DOHH2 (cell line): ENCODE results near the gene PDLIM1.

Source experiments
- H3F3A ChIP-seq: fragments of 200-600 bp; sonication (generic), shearing (Covaris generic); 2 replicates; pipeline ENCODE4 v1.6.0; 2016; ENCODE audit warnings: antibody characterized with exemption, mild to moderate bottlenecking; ENCODE audit not compliant: control insufficient read depth, insufficient read depth
- H3K27ac ChIP-seq: fragments of 200-600 bp; sonication (generic); 2 replicates; pipeline ENCODE4 v1.5.1; 2014; ENCODE audit warnings: low read depth, mild to moderate bottlenecking, low read length, moderate library complexity
- H3K27me3 ChIP-seq: fragments of 200-600 bp; sonication (generic); 2 replicates; pipeline ENCODE4 v1.6.1; 2014; ENCODE audit warnings: mild to moderate bottlenecking, low read length, mixed read lengths; ENCODE audit not compliant: control insufficient read depth
- H3K36me3 ChIP-seq: fragments of 200-600 bp; sonication (generic); 2 replicates; pipeline ENCODE4 v1.6.1; 2014; ENCODE audit warnings: mild to moderate bottlenecking, low read length, moderate library complexity, mixed read lengths; ENCODE audit not compliant: control insufficient read depth
- H3K4me1 ChIP-seq: fragments of 200-600 bp; sonication (generic); 2 replicates; pipeline ENCODE4 v1.6.1; 2014; ENCODE audit warnings: mild to moderate bottlenecking, low read length, mixed read lengths; ENCODE audit not compliant: control insufficient read depth
- H3K4me2 ChIP-seq: fragments of 200-600 bp; sonication (generic); 2 replicates; pipeline ENCODE4 v1.6.0; 2014; ENCODE audit warnings: mild to moderate bottlenecking, low read length, moderate library complexity
- H3K4me3 ChIP-seq: fragments of 200-600 bp; sonication (generic); 2 replicates; pipeline ENCODE4 v1.5.1; 2014; ENCODE audit warnings: mild to moderate bottlenecking, low read length, mixed read lengths
- H3K79me2 ChIP-seq: fragments of 200-600 bp; sonication (generic); 2 replicates; pipeline ENCODE4 v1.6.1; 2014; ENCODE audit warnings: mild to moderate bottlenecking, low read length, mixed read lengths; ENCODE audit not compliant: control insufficient read depth
- H3K9me2 ChIP-seq: fragments of 200-600 bp; sonication (generic); replicated peaks from 2 replicates; pipeline ENCODE4 v1.6.1; 2014; ENCODE audit warnings: mild to moderate bottlenecking, low read length, mixed read lengths; ENCODE audit not compliant: control insufficient read depth
- H3K9me3 ChIP-seq: fragments of 200-600 bp; sonication (generic); 2 replicates; pipeline ENCODE4 v1.6.1; 2014; ENCODE audit warnings: antibody characterized with exemption, low read length, mixed read lengths; ENCODE audit not compliant: control insufficient read depth, insufficient read depth
- H4K20me1 ChIP-seq: fragments of 200-600 bp; sonication (generic); 2 replicates; pipeline ENCODE4 v1.6.0; 2014; ENCODE audit warnings: low read depth, mild to moderate bottlenecking, antibody characterized with exemption, low read length, moderate library complexity; ENCODE audit not compliant: control insufficient read depth, insufficient read depth
- EZH2phosphoT487 ChIP-seq: fragments of 200-600 bp; sonication (generic); IDR thresholded peaks from 2 replicates; pipeline ENCODE4 v1.6.1; 2017; ENCODE audit warnings: borderline replicate concordance, mild to moderate bottlenecking, antibody characterized with exemption, low read length, moderate library complexity, mixed read lengths
- TF ChIP-seq, protein P1 (sequence below): fragments of 200-600 bp; sonication (generic); IDR thresholded peaks from one replicate; pipeline ENCODE4 v1.5.1; 2014; ENCODE audit warnings: antibody characterized with exemption, mild to moderate bottlenecking, low read depth, low read length; ENCODE audit not compliant: poor library complexity, severe bottlenecking

The PDLIM1 gene

DNA sequence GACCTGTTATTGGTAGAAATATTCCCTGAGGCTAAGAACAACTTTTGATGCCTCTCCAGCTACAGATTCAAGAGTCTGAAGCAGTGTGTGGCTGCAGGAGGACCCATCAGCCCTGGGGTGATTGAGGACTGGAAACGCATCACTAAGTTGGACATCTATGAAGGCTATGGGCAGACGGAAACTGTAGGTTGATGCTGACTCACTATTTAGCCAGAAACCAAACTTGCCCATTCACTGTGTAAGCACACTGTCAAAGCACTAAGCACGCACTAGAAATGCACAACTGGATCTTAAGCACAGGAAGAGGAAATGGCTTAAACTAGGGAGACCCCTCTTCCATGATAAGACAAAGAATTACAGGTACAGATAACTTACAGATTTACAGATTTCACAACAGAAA, 76.0 kb downstream of the PDLIM1 start:
- Histone ChIP-seq H3K4me2 (no peak overlapping the region), H3K4me3 (no peak overlapping the region), H3K9me3 (no peaks in the 10 kb centered on the region), H3K27me3 (no peaks in the 10 kb centered on the region; the same call in 1 of the 2 replicates), H4K20me1 (no peaks in the 10 kb centered on the region), H3K4me1 (no peaks in the 10 kb centered on the region), H3K79me2 (no peaks in the 10 kb centered on the region), H3K9me2 (no peaks in the 10 kb centered on the region), H3K27ac (no peak overlapping the region), H3K36me3 (no peaks in the 10 kb centered on the region), H3F3A (no peaks in the 10 kb centered on the region)
- TF ChIP-seq, protein P1, sequence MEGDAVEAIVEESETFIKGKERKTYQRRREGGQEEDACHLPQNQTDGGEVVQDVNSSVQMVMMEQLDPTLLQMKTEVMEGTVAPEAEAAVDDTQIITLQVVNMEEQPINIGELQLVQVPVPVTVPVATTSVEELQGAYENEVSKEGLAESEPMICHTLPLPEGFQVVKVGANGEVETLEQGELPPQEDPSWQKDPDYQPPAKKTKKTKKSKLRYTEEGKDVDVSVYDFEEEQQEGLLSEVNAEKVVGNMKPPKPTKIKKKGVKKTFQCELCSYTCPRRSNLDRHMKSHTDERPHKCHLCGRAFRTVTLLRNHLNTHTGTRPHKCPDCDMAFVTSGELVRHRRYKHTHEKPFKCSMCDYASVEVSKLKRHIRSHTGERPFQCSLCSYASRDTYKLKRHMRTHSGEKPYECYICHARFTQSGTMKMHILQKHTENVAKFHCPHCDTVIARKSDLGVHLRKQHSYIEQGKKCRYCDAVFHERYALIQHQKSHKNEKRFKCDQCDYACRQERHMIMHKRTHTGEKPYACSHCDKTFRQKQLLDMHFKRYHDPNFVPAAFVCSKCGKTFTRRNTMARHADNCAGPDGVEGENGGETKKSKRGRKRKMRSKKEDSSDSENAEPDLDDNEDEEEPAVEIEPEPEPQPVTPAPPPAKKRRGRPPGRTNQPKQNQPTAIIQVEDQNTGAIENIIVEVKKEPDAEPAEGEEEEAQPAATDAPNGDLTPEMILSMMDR, result no peak
- no peak for TF ChIP-seq EZH2phosphoT487

DNA sequence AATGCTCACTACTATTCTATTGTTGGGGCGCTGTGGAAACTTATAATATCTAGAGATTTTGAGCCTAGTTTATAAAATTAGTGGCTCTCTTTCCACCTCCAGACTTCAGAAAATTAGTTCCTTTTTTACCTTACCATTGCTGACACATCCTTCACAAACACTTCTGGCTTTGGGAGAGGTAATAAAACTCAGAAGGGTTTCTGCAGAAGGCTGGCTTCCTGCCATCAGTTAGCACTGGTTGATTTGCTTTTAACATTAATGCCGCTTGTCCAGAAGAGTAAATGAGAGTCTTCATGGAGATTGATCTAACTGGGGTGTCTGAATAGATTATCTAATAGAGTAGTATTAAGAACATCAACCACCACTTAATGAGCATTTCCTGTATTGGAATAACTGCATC, 76.4 kb downstream of the PDLIM1 start:
- no peaks in the 10 kb centered on the region for H3K79me2 ChIP-seq
- no peak for TF ChIP-seq EZH2phosphoT487
- TF ChIP-seq, protein P1, result no peak
- H3K4me1 ChIP-seq, result no peaks in the 10 kb centered on the region
- H3K4me3 ChIP-seq, result no peak overlapping the region
- H3K9me2 ChIP-seq, result no peaks in the 10 kb centered on the region
- H4K20me1 ChIP-seq, result no peaks in the 10 kb centered on the region
- H3K27me3 ChIP-seq, result no peaks in the 10 kb centered on the region; the same call in 1 of the 2 replicates
- no peak overlapping the region for H3K4me2 ChIP-seq
- no peak overlapping the region for H3K27ac ChIP-seq
- H3K9me3 ChIP-seq, result no peaks in the 10 kb centered on the region
- no peaks in the 10 kb centered on the region for H3F3A ChIP-seq
- H3K36me3 ChIP-seq, result no peaks in the 10 kb centered on the region

DNA sequence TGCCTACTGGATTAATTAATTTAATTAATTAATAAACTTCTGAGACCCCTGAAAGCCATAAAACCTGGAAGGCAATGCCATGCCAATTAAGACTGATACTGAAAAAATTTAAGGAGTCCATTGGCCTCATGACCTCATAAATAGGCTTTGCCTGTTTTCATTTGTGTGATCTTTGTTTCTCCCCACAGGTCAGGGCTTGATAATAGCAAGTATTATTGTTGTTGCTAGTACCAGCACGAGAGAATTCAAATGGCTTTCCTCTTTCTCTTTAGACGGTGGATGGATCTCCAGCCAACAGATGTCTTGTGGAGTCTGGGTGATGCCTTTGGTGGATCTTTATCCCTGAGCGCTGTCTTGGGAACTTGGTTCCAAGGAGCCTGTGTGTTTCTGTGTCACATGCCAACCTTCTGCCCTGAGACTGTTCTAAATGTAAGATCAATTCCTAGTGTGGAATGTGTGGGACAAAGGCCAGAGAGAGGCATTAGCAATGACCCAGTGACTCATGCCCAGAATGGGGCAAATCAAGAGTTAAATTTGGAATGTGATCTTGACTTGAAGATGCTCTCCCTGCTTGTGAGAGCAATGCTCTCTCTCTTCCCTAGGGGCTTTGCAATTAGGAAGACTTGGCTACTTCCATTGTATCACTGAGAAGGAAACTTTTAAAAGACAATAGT, 79.1 kb downstream of the PDLIM1 start:
- Histone ChIP-seq H3K4me1 (no peaks in the 10 kb centered on the region), H3K27ac (no peak overlapping the region), H3K36me3 (no peaks in the 10 kb centered on the region), H3K27me3 (no peaks in the 10 kb centered on the region; the same call in 1 of the 2 replicates), H3K9me2 (no peaks in the 10 kb centered on the region), H3K4me2 (no peak overlapping the region), H3K9me3 (no peaks in the 10 kb centered on the region), H3K79me2 (no peaks in the 10 kb centered on the region), H3K4me3 (no peak overlapping the region), H3F3A (no peaks in the 10 kb centered on the region), H4K20me1 (no peaks in the 10 kb centered on the region)
- no peak for TF ChIP-seq EZH2phosphoT487
- TF ChIP-seq, protein P1, result no peak
